IMR-90 (cell line): ENCODE data around the gene NUP93. TPM values are rescaled to one million over a fixed set of nuclear protein-coding genes. Genes with fewer than 3 reads are reported as not detected.

Experiments used
- ATAC-seq: fragments of 200-7000 bp; cut with Tn5 transposase; 2 replicates; pipeline ENCODE4 v1.9.1; 2020; ENCODE audit warnings: low read depth, mild to moderate bottlenecking, moderate library complexity
- BruUV-seq: library from RNA; stranded (reverse); fragments of 400-500 nt; replicated peaks from 2 replicates; lab custom pipeline; 2021; lab: Mats Ljungman, UMichigan
- CTCF ChIA-PET: fragments of 300-600 bp; formaldehyde crosslinking; extraction: SDS; loops from one replicate; lab custom pipeline; 2021; ENCODE audit warnings: antibody characterized with exemption; lab: Yijun Ruan, JAX
- POLR2A ChIA-PET: fragments of 300-600 bp; sonication (Branson Sonifier 250); formaldehyde crosslinking; loops from one replicate; lab custom pipeline; 2022; ENCODE audit warnings: antibody characterized with exemption; ENCODE audit not compliant: unreplicated experiment; lab: Charles Lee
- DNase-seq: peaks from one replicate; pipeline ENCODE4 v3.0.0; 2013
- H2AFZ ChIP-seq: replicated peaks from 2 replicates; pipeline ENCODE3; 2013; ENCODE audit warnings: low read length, mild to moderate bottlenecking; ENCODE audit not compliant: poor library complexity
- H2AK5ac ChIP-seq: 2 replicates; pipeline ENCODE4 v1.6.1; 2013; ENCODE audit warnings: low read depth, low read length, inconsistent platforms
- H2AK9ac ChIP-seq: replicated peaks from 2 replicates; pipeline ENCODE3; 2013; ENCODE audit warnings: mild to moderate bottlenecking, low read depth, low read length, moderate library complexity; ENCODE audit not compliant: poor library complexity
- H2BK120ac ChIP-seq: 2 replicates; pipeline ENCODE4 v1.6.1; 2013; ENCODE audit warnings: low read depth, low read length, inconsistent platforms
- H2BK15ac ChIP-seq: 3 replicates; pipeline ENCODE4 v1.6.1; 2013; ENCODE audit warnings: low read depth, low read length, inconsistent platforms
- H2BK20ac ChIP-seq: 2 replicates; pipeline ENCODE4 v1.6.1; 2013; ENCODE audit warnings: low read depth, mild to moderate bottlenecking, inconsistent platforms, low read length, moderate library complexity
- H2BK5ac ChIP-seq: 2 replicates; pipeline ENCODE4 v1.6.1; 2013; ENCODE audit warnings: mild to moderate bottlenecking, low read depth, low read length, inconsistent platforms; ENCODE audit not compliant: poor library complexity, severe bottlenecking
- H3K14ac ChIP-seq: replicated peaks from 2 replicates; pipeline ENCODE4 v1.6.1; 2013; ENCODE audit warnings: low read depth, low read length, inconsistent platforms
- H3K18ac ChIP-seq: 2 replicates; pipeline ENCODE4 v1.6.1; 2013; ENCODE audit warnings: low read depth, low read length, control low read depth
- H3K23ac ChIP-seq: 2 replicates; pipeline ENCODE4 v1.6.1; 2013; ENCODE audit warnings: low read depth, low read length, inconsistent platforms
- H3K27ac ChIP-seq: 2 replicates; pipeline ENCODE4 v1.5.1; 2013; ENCODE audit warnings: mild to moderate bottlenecking, control low read depth, low read length; ENCODE audit not compliant: insufficient read depth
- H3K27me3 ChIP-seq: 2 replicates; pipeline ENCODE4 v1.6.1; 2013; ENCODE audit warnings: low read length; ENCODE audit not compliant: control insufficient read depth, insufficient read depth
- H3K36me3 ChIP-seq: 2 replicates; pipeline ENCODE4 v1.6.1; 2013; ENCODE audit warnings: low read length, mixed read lengths; ENCODE audit not compliant: control insufficient read depth, insufficient read depth
- H3K4ac ChIP-seq: 2 replicates; pipeline ENCODE4 v1.6.1; 2013; ENCODE audit warnings: low read depth, low read length, inconsistent platforms
- H3K4me1 ChIP-seq: 2 replicates; pipeline ENCODE4 v1.6.1; 2013; ENCODE audit warnings: low read length, mixed read lengths; ENCODE audit not compliant: control insufficient read depth, insufficient read depth
- H3K4me2 ChIP-seq: 2 replicates; pipeline ENCODE4 v1.6.1; 2013; ENCODE audit warnings: low read depth, mild to moderate bottlenecking, control low read depth, low read length, moderate library complexity
- H3K4me3 ChIP-seq: 2 replicates; pipeline ENCODE4 v1.5.1; 2013; ENCODE audit warnings: low read depth, mild to moderate bottlenecking, control low read depth, low read length, moderate library complexity; ENCODE audit not compliant: insufficient read depth
- H3K56ac ChIP-seq: 2 replicates; pipeline ENCODE4 v1.6.1; 2013; ENCODE audit warnings: low read length, inconsistent platforms; ENCODE audit not compliant: insufficient read depth; ENCODE audit errors: extremely low read depth
- H3K79me1 ChIP-seq, 2 experiments: 2 replicates each; pipeline ENCODE4 v1.6.1; 2013; ENCODE audit warnings: low read length in 2 of 2, inconsistent platforms in 1 of 2, low read depth in 1 of 2
- H3K9ac ChIP-seq: 2 replicates; pipeline ENCODE4 v1.6.1; 2013; ENCODE audit warnings: low read depth, low read length, control low read depth
- H3K9me1 ChIP-seq: 2 replicates; pipeline ENCODE4 v1.6.1; 2013; ENCODE audit warnings: low read length, inconsistent platforms; ENCODE audit not compliant: insufficient read depth
- H3K9me3 ChIP-seq: 2 replicates; pipeline ENCODE4 v1.6.1; 2013; ENCODE audit warnings: low read length; ENCODE audit not compliant: control insufficient read depth, insufficient read depth
- H4K20me1 ChIP-seq: 2 replicates; pipeline ENCODE4 v1.6.1; 2013; ENCODE audit warnings: low read length, inconsistent platforms; ENCODE audit not compliant: insufficient read depth
- H4K5ac ChIP-seq: 2 replicates; pipeline ENCODE4 v1.6.1; 2013; ENCODE audit warnings: mild to moderate bottlenecking, low read depth, low read length, control low read depth
- H4K8ac ChIP-seq, 2 experiments: 2 replicates each; pipeline ENCODE4 v1.6.1; 2013; ENCODE audit warnings: low read depth in 2 of 2, low read length in 2 of 2, control low read depth in 1 of 2, inconsistent platforms in 1 of 2
- H4K91ac ChIP-seq: 2 replicates; pipeline ENCODE4 v1.6.1; 2013; ENCODE audit warnings: low read depth, low read length, inconsistent platforms; ENCODE audit not compliant: insufficient read depth
- BHLHE40 ChIP-seq: fragments of 150-350 bp; IDR thresholded peaks from 2 replicates; pipeline ENCODE4 v1.6.1; 2016; ENCODE audit warnings: mild to moderate bottlenecking, low read depth, low read length
- CEBPB ChIP-seq: IDR thresholded peaks from 2 replicates; pipeline ENCODE4 v1.6.1; 2012; ENCODE audit warnings: low read depth, low read length, improper control_type of control experiment
- CTCF ChIP-seq: conservative IDR thresholded peaks from 2 replicates; pipeline ENCODE4 v1.5.1; 2012; ENCODE audit warnings: mild to moderate bottlenecking, low read depth, low read length, improper control_type of control experiment
- ELK1 ChIP-seq: fragments of 150-350 bp; IDR thresholded peaks from 2 replicates; pipeline ENCODE4 v1.6.1; 2016; ENCODE audit warnings: low read depth, mild to moderate bottlenecking, low read length, moderate library complexity, borderline replicate concordance
- FOS ChIP-seq: fragments of 150-350 bp; IDR thresholded peaks from 2 replicates; pipeline ENCODE4 v1.6.1; 2016; ENCODE audit warnings: low read depth, low read length
- MAFK ChIP-seq: IDR thresholded peaks from 2 replicates; pipeline ENCODE4 v1.6.1; 2012; ENCODE audit warnings: low read depth, low read length, improper control_type of control experiment
- MAZ ChIP-seq: IDR thresholded peaks from 2 replicates; pipeline ENCODE4 v1.6.1; 2012; ENCODE audit warnings: low read depth, mild to moderate bottlenecking, low read length, improper control_type of control experiment, moderate library complexity, borderline replicate concordance
- MXI1 ChIP-seq: IDR thresholded peaks from 2 replicates; pipeline ENCODE4 v1.6.1; 2012; ENCODE audit warnings: low read depth, mild to moderate bottlenecking, low read length, moderate library complexity, borderline replicate concordance
- NFE2L2 ChIP-seq: fragments of 150-350 bp; IDR thresholded peaks from 2 replicates; pipeline ENCODE4 v1.6.1; 2016; ENCODE audit warnings: low read depth, mild to moderate bottlenecking, low read length
- POLR2A ChIP-seq: IDR thresholded peaks from 2 replicates; pipeline ENCODE4 v1.6.1; 2012; ENCODE audit warnings: mild to moderate bottlenecking, low read depth, low read length
- RAD21 ChIP-seq: IDR thresholded peaks from 2 replicates; pipeline ENCODE4 v1.6.1; 2012; ENCODE audit warnings: low read length, improper control_type of control experiment
- RCOR1 ChIP-seq: IDR thresholded peaks from 2 replicates; pipeline ENCODE4 v1.6.1; 2012; ENCODE audit warnings: mild to moderate bottlenecking, low read length, improper control_type of control experiment; ENCODE audit not compliant: insufficient replicate concordance
- SMC3 ChIP-seq: fragments of 150-350 bp; IDR thresholded peaks from 2 replicates; pipeline ENCODE4 v1.6.1; 2016; ENCODE audit warnings: low read depth, mild to moderate bottlenecking, antibody characterized with exemption, low read length, moderate library complexity
- USF2 ChIP-seq: fragments of 150-350 bp; IDR thresholded peaks from 2 replicates; pipeline ENCODE4 v1.6.1; 2017; ENCODE audit warnings: mild to moderate bottlenecking, antibody characterized with exemption, low read length, low read depth
- WGBS, 2 experiments: methylation state at CpG; one replicate each; pipeline versions ENCODE4 v1.1.5 to v1.1.7; 2013; ENCODE audit warnings: missing lambda C conversion rate in 2 of 2; ENCODE audit not compliant: insufficient read length in 1 of 2; ENCODE audit errors: extremely low coverage in 2 of 2; 5-methylcytosine and 5-hydroxymethylcytosine counted together
- dilution Hi-C: fragments of 300-500 bp; cut with HindIII; formaldehyde crosslinking; loops from one replicate; pipeline ENCODE4 v1.14.3; 2018; ENCODE audit warnings: low sequenced_read_pairs; ENCODE audit not compliant: unreplicated experiment
- in situ Hi-C: fragments of 300-500 bp; cut with MboI; formaldehyde crosslinking; loops from 3 replicates; pipeline ENCODE4 v1.14.3; 2019; ENCODE audit warnings: low sequenced_read_pairs, inconsistent platforms, mixed read lengths
- intact Hi-C: fragments of 100-400 bp; cut with micrococcal nuclease; formaldehyde crosslinking; loops from 2 replicates; pipeline ENCODE4 v1.10.0; 2022
- polyA plus RNA-seq, 3 experiments: library from polyadenylated mRNA; depleted of rRNA; stranded (reverse); fragments of >200 nt; gene quantifications; 2 replicates each; pipeline ENCODE4 v1.2.3, GENCODE V29; 2012; ENCODE audit warnings: low replicate concordance in 1 of 3
- total RNA-seq: library from RNA; depleted of rRNA; stranded (reverse); fragments of >200 nt; gene quantifications from 2 replicates; pipeline ENCODE4 v1.2.3, GENCODE V29; 2012

Gene NUP93
- total and polyA plus RNA-seq, 2 of the 4 experiments (the other 2 are of a cell fraction) = 54.6 to 72.6 TPM

GRCh38 chr16:56682703-56683397, 47.1 kb upstream of the NUP93 start:
- Histone ChIP-seq H3K56ac (peak overlapping the region; percentile 60), H3K79me1 (peaks cover 3% of the 10 kb centered on the region in 2 experiments; a peak in 1 of 4 replicates), H3K9me3 (peaks cover 3% of the 10 kb centered on the region; the same call in 1 of the 2 replicates), H2AK5ac (peak overlapping the region; percentile 81), H3K18ac (peak overlapping the region; percentile 39), H2BK5ac (no peak overlapping the region), H2AK9ac (peak overlapping the region; percentile 90), H3K36me3 (no peaks in the 10 kb centered on the region; the same call in 1 of the 2 replicates), H4K20me1 (no peaks in the 10 kb centered on the region), H3K4ac (peak overlapping the region; percentile 77), H3K4me2 (peak overlapping the region; percentile 93), H4K5ac (no peak overlapping the region; the same call in 1 of the 2 replicates), H3K9me1 (no peaks in the 10 kb centered on the region), H3K23ac (peak overlapping the region; percentile 73), H4K91ac (peak overlapping the region; percentile 53), H2BK15ac (no peak overlapping the region; the same call in 2 of the 3 replicates), H3K4me1 (peaks cover 7% of the 10 kb centered on the region; the same call in 1 of the 2 replicates), H3K4me3 (peak overlapping the region; percentile 58), H3K9ac (peak overlapping the region; percentile 77), H3K27ac (peak overlapping the region; percentile 18; the same call in 1 of the 2 replicates), H2BK120ac (peak overlapping the region; percentile 69; the same call in 1 of the 2 replicates), H3K27me3 (peaks cover under 1% of the 10 kb centered on the region; the same call in 1 of the 2 replicates), H4K8ac (peak overlapping the region; percentile 53 to 67; a peak in 3 of 4 replicates), H2AFZ (peak overlapping the region; percentile 94), H3K14ac (peak overlapping the region; percentile 75), H2BK20ac (peak overlapping the region; percentile 21; the same call in 1 of the 2 replicates)
- WGBS, 2 experiments = no CpG with 5 or more reads among the region's 8 CpGs
- ChIA-PET POLR2A (no interaction called here), CTCF (interaction anchor here (1.8 kb wide), 1 partner anchor 10 kb away, joined by 8 read pairs; no protein-coding TSS in a partner anchor)
- no peak for DNase-seq
- BruUV-seq = no TSS peak
- peak; percentile 22 for ATAC-seq
- intact Hi-C loops = loop anchor here (5.0 kb wide), 2 partner anchors 56 to 76 kb away; partner anchors contain the start of genes MT1E and MT2A
- dilution Hi-C loops = no loop called here
- in situ Hi-C loops = no loop called here
- no peak for TF ChIP-seq CTCF
- no peak for TF ChIP-seq CEBPB
- TF ChIP-seq NFE2L2 = no peak
- no peak for TF ChIP-seq ELK1
- TF ChIP-seq FOS = no peak
- TF ChIP-seq POLR2A = no peak
- TF ChIP-seq USF2 = no peak
- TF ChIP-seq MAFK = no peak
- no peak for TF ChIP-seq SMC3
- TF ChIP-seq RCOR1 = no peak
- TF ChIP-seq RAD21 = no peak
- no peak; the same call in 1 of the 2 replicates for TF ChIP-seq MAZ
- no peak for TF ChIP-seq BHLHE40
- TF ChIP-seq MXI1 = no peak
